ENCODE results near the gene CA12.
A peak's percentile ranks its signal among the peaks of the same experiment; 100 is the strongest.

The CA12 gene

GRCh38 chr15:63277038-63277892 lies 104.4 kb downstream of the CA12 start, which contains the start of gene APH1B:
Gene APH1B (plus strand): TSS chr15:63277605. CDS start chr15:63277624, 19 bp downstream.
- no peaks in the 10 kb centered on the region; the same call in 1 of the 2 replicates for H3K36me3 ChIP-seq (ENCODE audit: low read depth)
- H3K4me3 ChIP-seq (ENCODE audit: severe bottlenecking): peak within 1 kb of the TSS; percentile 70
- H3K27ac ChIP-seq (ENCODE audit: poor library complexity, severe bottlenecking): no peak within 1 kb of the TSS
- H3K9me3 ChIP-seq (ENCODE audit: severe bottlenecking): no peaks in the 10 kb centered on the region
- peaks cover 10% of the 10 kb centered on the region for H3K4me1 ChIP-seq (ENCODE audit: insufficient read depth, poor library complexity, severe bottlenecking)
- no peak for TF ChIP-seq CTCF (IDR thresholded peaks at IDR 0.05; ENCODE audit: poor library complexity, severe bottlenecking)
- ATAC-seq (ENCODE audit: low read depth) (peak; percentile 82), DNase-seq (ENCODE audit: low spot score) (peak; percentile 82)
- no peaks in the 10 kb centered on the region for H3K27me3 ChIP-seq (ENCODE audit: insufficient read depth, poor library complexity, severe bottlenecking)

GRCh38 chr15:63276342-63277037 lies 105.2 kb downstream of the CA12 start:
- no peak for DNase-seq (ENCODE audit: low spot score)
- no peak overlapping the region for H3K27ac ChIP-seq (ENCODE audit: poor library complexity, severe bottlenecking)

GRCh38 chr15:63274427-63274826 lies 107.2 kb downstream of the CA12 start:
- Histone ChIP-seq H3K36me3 (ENCODE audit: low read depth) (no peaks in the 10 kb centered on the region; the same call in 1 of the 2 replicates), H3K4me3 (ENCODE audit: severe bottlenecking) (no peak overlapping the region), H3K27ac (ENCODE audit: poor library complexity, severe bottlenecking) (no peak overlapping the region), H3K4me1 (ENCODE audit: insufficient read depth, poor library complexity, severe bottlenecking) (peaks cover 10% of the 10 kb centered on the region), H3K9me3 (ENCODE audit: severe bottlenecking) (no peaks in the 10 kb centered on the region), H3K27me3 (ENCODE audit: insufficient read depth, poor library complexity, severe bottlenecking) (no peaks in the 10 kb centered on the region)
- ATAC-seq (ENCODE audit: low read depth): no peak
- DNase-seq (ENCODE audit: low spot score): no peak
- TF ChIP-seq CTCF (IDR thresholded peaks at IDR 0.05; ENCODE audit: poor library complexity, severe bottlenecking): no peak

More at GRCh38 chr15:63276342-63277037, 105.2 kb downstream of the CA12 start:
- peak; percentile 15 for ATAC-seq (ENCODE audit: low read depth)
- TF ChIP-seq CTCF (IDR thresholded peaks at IDR 0.05; ENCODE audit: poor library complexity, severe bottlenecking): no peak
- peak overlapping the region; percentile 70 for H3K4me3 ChIP-seq (ENCODE audit: severe bottlenecking)
- peaks cover 10% of the 10 kb centered on the region for H3K4me1 ChIP-seq (ENCODE audit: insufficient read depth, poor library complexity, severe bottlenecking)
- no peaks in the 10 kb centered on the region for H3K9me3 ChIP-seq (ENCODE audit: severe bottlenecking)
- no peaks in the 10 kb centered on the region; the same call in 1 of the 2 replicates for H3K36me3 ChIP-seq (ENCODE audit: low read depth)
- no peaks in the 10 kb centered on the region for H3K27me3 ChIP-seq (ENCODE audit: insufficient read depth, poor library complexity, severe bottlenecking)
